ENCODE results near the gene SNAP47. TPM values are rescaled to one million over a fixed set of nuclear protein-coding genes. Genes with fewer than 3 reads are reported as not detected.

Gene SNAP47
- total and polyA plus RNA-seq, 2 experiments from 2014 or later: 29.3 to 40.1 TPM

- H3K4me2 ChIP-seq (ENCODE audit: unreplicated experiment): no peak overlapping the region
- whole genome bisulfite sequencing, 2 experiments (ENCODE audit: low coverage in 1 of 2, low lambda C conversion rate in 2 of 2, missing lambda C conversion rate in 2 of 2): 95% methylated on average over 15 of the region's 15 CpGs
- H3F3A ChIP-seq (ENCODE audit: insufficient read depth): peaks cover 38% of the 10 kb centered on the region
- H4K20me1 ChIP-seq (ENCODE audit: insufficient read depth): no peaks in the 10 kb centered on the region
- H3K9ac ChIP-seq: no peak overlapping the region
- H3K27ac ChIP-seq: no peak overlapping the region
- peaks cover 30% of the 10 kb centered on the region for H3K4me1 ChIP-seq (ENCODE audit: insufficient read depth)
- no peak overlapping the region for H2AFZ ChIP-seq
- H3K4me3 ChIP-seq: no peak overlapping the region
- in situ Hi-C loops (cut with MboI): no loop called here
- no peaks in the 10 kb centered on the region for H3K9me3 ChIP-seq (ENCODE audit: low read depth)
- H3K9me2 ChIP-seq (ENCODE audit: insufficient read depth): no peaks in the 10 kb centered on the region
- no peaks in the 10 kb centered on the region for H3K36me3 ChIP-seq (ENCODE audit: low read depth)
- TF ChIP-seq EZH2phosphoT487 (IDR thresholded peaks at IDR 0.05; ENCODE audit: insufficient read depth, low read depth) (no peak), EZH2 (IDR thresholded peaks at IDR 0.05; ENCODE audit: insufficient read depth, poor library complexity, severe bottlenecking) (no peak)
- no peaks in the 10 kb centered on the region for H3K79me2 ChIP-seq (ENCODE audit: insufficient read depth)
- no peak for DNase-seq
- no peaks in the 10 kb centered on the region for H3K27me3 ChIP-seq (replicated peaks; ENCODE audit: insufficient read depth)
These were observed 38.3 kb downstream of the SNAP47 start for GRCh38 chr1:227773558-227773957.

GRCh38 chr1:227774051-227774731 lies 39.0 kb downstream of the SNAP47 start:
- WGBS, 2 experiments (ENCODE audit: low coverage in 1 of 2, low lambda C conversion rate in 2 of 2, missing lambda C conversion rate in 2 of 2): 94 to 96% methylated on average over 13 of the region's 13 CpGs
- Histone ChIP-seq H3K4me1 (ENCODE audit: insufficient read depth) (peaks cover 36% of the 10 kb centered on the region), H3K9me2 (ENCODE audit: insufficient read depth) (no peaks in the 10 kb centered on the region), H3K4me2 (ENCODE audit: unreplicated experiment) (no peak overlapping the region), H3K36me3 (ENCODE audit: low read depth) (no peaks in the 10 kb centered on the region), H3K4me3 (no peak overlapping the region), H3K79me2 (ENCODE audit: insufficient read depth) (no peaks in the 10 kb centered on the region), H3K9ac (no peak overlapping the region), H3K27ac (no peak overlapping the region), H4K20me1 (ENCODE audit: insufficient read depth) (no peaks in the 10 kb centered on the region), H3K9me3 (ENCODE audit: low read depth) (no peaks in the 10 kb centered on the region), H3K27me3 (replicated peaks; ENCODE audit: insufficient read depth) (no peaks in the 10 kb centered on the region), H3F3A (ENCODE audit: insufficient read depth) (peaks cover 38% of the 10 kb centered on the region), H2AFZ (no peak overlapping the region)
- TF ChIP-seq EZH2 (IDR thresholded peaks at IDR 0.05; ENCODE audit: insufficient read depth, poor library complexity, severe bottlenecking) (no peak), EZH2phosphoT487 (IDR thresholded peaks at IDR 0.05; ENCODE audit: insufficient read depth, low read depth) (no peak)
- no peak for DNase-seq
- in situ Hi-C loops (cut with MboI): no loop called here

GRCh38 chr1:227774821-227775661 lies 39.8 kb downstream of the SNAP47 start:
- H3K9me2 ChIP-seq (ENCODE audit: insufficient read depth): no peaks in the 10 kb centered on the region
- no peak overlapping the region for H3K4me3 ChIP-seq
- 56 to 60% methylated on average over 41 to 42 of the region's 42 CpGs for WGBS, 2 experiments (ENCODE audit: low coverage in 1 of 2, low lambda C conversion rate in 2 of 2, missing lambda C conversion rate in 2 of 2)
- H3K4me1 ChIP-seq (ENCODE audit: insufficient read depth): peaks cover 39% of the 10 kb centered on the region
- no peaks in the 10 kb centered on the region for H3K36me3 ChIP-seq (ENCODE audit: low read depth)
- TF ChIP-seq EZH2phosphoT487 (IDR thresholded peaks at IDR 0.05; ENCODE audit: insufficient read depth, low read depth): no peak
- TF ChIP-seq EZH2 (IDR thresholded peaks at IDR 0.05; ENCODE audit: insufficient read depth, poor library complexity, severe bottlenecking): no peak
- peaks cover 38% of the 10 kb centered on the region for H3F3A ChIP-seq (ENCODE audit: insufficient read depth)
- no peaks in the 10 kb centered on the region for H3K79me2 ChIP-seq (ENCODE audit: insufficient read depth)
- H3K4me2 ChIP-seq (ENCODE audit: unreplicated experiment): peak overlapping the region; percentile 33
- H2AFZ ChIP-seq: no peak overlapping the region
- no peak overlapping the region for H3K9ac ChIP-seq
- in situ Hi-C loops (cut with MboI): no loop called here
- peak overlapping the region; percentile 72 for H3K27ac ChIP-seq
- peak; percentile 82 for DNase-seq
- H3K27me3 ChIP-seq (replicated peaks; ENCODE audit: insufficient read depth): no peaks in the 10 kb centered on the region
- no peaks in the 10 kb centered on the region for H4K20me1 ChIP-seq (ENCODE audit: insufficient read depth)
- no peaks in the 10 kb centered on the region for H3K9me3 ChIP-seq (ENCODE audit: low read depth)

GRCh38 chr1:227775841-227776240 lies 40.6 kb downstream of the SNAP47 start:
- Histone ChIP-seq H3K4me3 (no peak overlapping the region), H3K4me2 (ENCODE audit: unreplicated experiment) (peak overlapping the region; percentile 67), H3K4me1 (ENCODE audit: insufficient read depth) (peaks cover 39% of the 10 kb centered on the region), H3K79me2 (ENCODE audit: insufficient read depth) (no peaks in the 10 kb centered on the region), H3K27me3 (replicated peaks; ENCODE audit: insufficient read depth) (no peaks in the 10 kb centered on the region), H2AFZ (no peak overlapping the region), H3K9me3 (ENCODE audit: low read depth) (no peaks in the 10 kb centered on the region), H3K9ac (no peak overlapping the region; the same call in 1 of the 2 replicates), H4K20me1 (ENCODE audit: insufficient read depth) (no peaks in the 10 kb centered on the region), H3K36me3 (ENCODE audit: low read depth) (no peaks in the 10 kb centered on the region), H3K27ac (peak overlapping the region; percentile 72), H3K9me2 (ENCODE audit: insufficient read depth) (no peaks in the 10 kb centered on the region), H3F3A (ENCODE audit: insufficient read depth) (peaks cover 38% of the 10 kb centered on the region)
- peak; percentile 40 for DNase-seq
- in situ Hi-C loops (cut with MboI): no loop called here
- no peak for TF ChIP-seq EZH2phosphoT487 (IDR thresholded peaks at IDR 0.05; ENCODE audit: insufficient read depth, low read depth)
- TF ChIP-seq EZH2 (IDR thresholded peaks at IDR 0.05; ENCODE audit: insufficient read depth, poor library complexity, severe bottlenecking): no peak
- WGBS, 2 experiments (ENCODE audit: low coverage in 1 of 2, low lambda C conversion rate in 2 of 2, missing lambda C conversion rate in 2 of 2): 96 to 97% methylated on average over 10 of the region's 10 CpGs

All from GM23248 (cell line).